HUES64 (cell line): ENCODE results near the gene FOXG1.

ENCODE experiments used
- H3K27ac ChIP-seq: 2 replicates; pipeline ENCODE4 v1.7.0; 2013; ENCODE audit warnings: low read depth, low read length, inconsistent platforms
- H3K27me3 ChIP-seq: 2 replicates; pipeline ENCODE4 v1.6.1; 2013; ENCODE audit warnings: mild to moderate bottlenecking, low read length; ENCODE audit not compliant: insufficient read depth
- H3K36me3 ChIP-seq: 2 replicates; pipeline ENCODE4 v1.6.1; 2013; ENCODE audit warnings: mild to moderate bottlenecking, low read length; ENCODE audit not compliant: insufficient read depth
- H3K4me1 ChIP-seq: 2 replicates; pipeline ENCODE4 v1.6.1; 2013; ENCODE audit warnings: mild to moderate bottlenecking, low read length, moderate library complexity; ENCODE audit not compliant: insufficient read depth
- H3K4me3 ChIP-seq: 2 replicates; pipeline ENCODE4 v1.5.1; 2013; ENCODE audit warnings: mild to moderate bottlenecking, low read length, moderate library complexity
- H3K9ac ChIP-seq: 2 replicates; pipeline ENCODE4 v1.6.1; 2013; ENCODE audit warnings: mild to moderate bottlenecking, low read depth, low read length
- H3K9me3 ChIP-seq: 2 replicates; pipeline ENCODE4 v1.6.1; 2013; ENCODE audit warnings: low read depth, low read length; ENCODE audit not compliant: insufficient read depth
- WGBS: fragments of 150-250, 120-280 bp; methylation state at CpG from one replicate; pipeline ENCODE4 v1.1.7; 2013; ENCODE audit warnings: missing lambda C conversion rate; 5-methylcytosine and 5-hydroxymethylcytosine counted together

FOXG1 gene

GRCh38 chr14:28770630-28771029, 4.0 kb downstream of the FOXG1 start:
- H3K9me3 ChIP-seq = no peaks in the 10 kb centered on the region
- peaks cover 7% of the 10 kb centered on the region for H3K4me1 ChIP-seq
- peaks cover 92% of the 10 kb centered on the region for H3K27me3 ChIP-seq
- H3K4me3 ChIP-seq = no peak overlapping the region
- no peak overlapping the region for H3K9ac ChIP-seq
- H3K27ac ChIP-seq = no peak overlapping the region
- H3K36me3 ChIP-seq = no peaks in the 10 kb centered on the region

GRCh38 chr14:28771168-28771567, 4.6 kb downstream of the FOXG1 start:
- no peak overlapping the region for H3K27ac ChIP-seq
- H3K9me3 ChIP-seq = no peaks in the 10 kb centered on the region
- H3K4me3 ChIP-seq = no peak overlapping the region
- H3K9ac ChIP-seq = no peak overlapping the region
- peaks cover 7% of the 10 kb centered on the region; the same call in 1 of the 2 replicates for H3K4me1 ChIP-seq
- no peaks in the 10 kb centered on the region for H3K36me3 ChIP-seq
- peaks cover 92% of the 10 kb centered on the region for H3K27me3 ChIP-seq
- WGBS = 6% methylated on average over 1 of the region's 1 CpG

GRCh38 chr14:28772613-28773012, 6.0 kb downstream of the FOXG1 start:
- Histone ChIP-seq H3K27ac (no peak overlapping the region), H3K9ac (no peak overlapping the region), H3K27me3 (peaks cover 100% of the 10 kb centered on the region), H3K4me1 (peaks cover 7% of the 10 kb centered on the region; the same call in 1 of the 2 replicates), H3K4me3 (no peak overlapping the region), H3K36me3 (no peaks in the 10 kb centered on the region), H3K9me3 (no peaks in the 10 kb centered on the region)
- WGBS = 16% methylated on average over 3 of the region's 3 CpGs

- Histone ChIP-seq H3K9ac (no peak overlapping the region), H3K27me3 (peaks cover 100% of the 10 kb centered on the region), H3K9me3 (no peaks in the 10 kb centered on the region), H3K4me3 (no peak overlapping the region), H3K4me1 (peaks cover 7% of the 10 kb centered on the region; the same call in 1 of the 2 replicates), H3K36me3 (no peaks in the 10 kb centered on the region), H3K27ac (no peak overlapping the region)
- WGBS = 12% methylated on average over 7 of the region's 7 CpGs
These were observed 6.6 kb downstream of the FOXG1 start for GRCh38 chr14:28773176-28773575.

GRCh38 chr14:28773861-28774691, 7.5 kb downstream of the FOXG1 start:
- Histone ChIP-seq H3K36me3 (no peaks in the 10 kb centered on the region), H3K9me3 (no peaks in the 10 kb centered on the region), H3K4me1 (peaks cover 7% of the 10 kb centered on the region; the same call in 1 of the 2 replicates), H3K9ac (no peak overlapping the region), H3K27me3 (peaks cover 100% of the 10 kb centered on the region), H3K4me3 (peak overlapping the region; percentile 48), H3K27ac (no peak overlapping the region)
- WGBS = 1% methylated on average over 47 of the region's 47 CpGs

GRCh38 chr14:28774764-28775735, 8.5 kb downstream of the FOXG1 start:
- Histone ChIP-seq H3K9me3 (no peaks in the 10 kb centered on the region), H3K27me3 (peaks cover 100% of the 10 kb centered on the region), H3K36me3 (no peaks in the 10 kb centered on the region), H3K9ac (no peak overlapping the region), H3K4me3 (peak overlapping the region; percentile 48), H3K27ac (no peak overlapping the region), H3K4me1 (peaks cover 7% of the 10 kb centered on the region; the same call in 1 of the 2 replicates)
- WGBS = 3% methylated on average over 26 of the region's 29 CpGs

DNA sequence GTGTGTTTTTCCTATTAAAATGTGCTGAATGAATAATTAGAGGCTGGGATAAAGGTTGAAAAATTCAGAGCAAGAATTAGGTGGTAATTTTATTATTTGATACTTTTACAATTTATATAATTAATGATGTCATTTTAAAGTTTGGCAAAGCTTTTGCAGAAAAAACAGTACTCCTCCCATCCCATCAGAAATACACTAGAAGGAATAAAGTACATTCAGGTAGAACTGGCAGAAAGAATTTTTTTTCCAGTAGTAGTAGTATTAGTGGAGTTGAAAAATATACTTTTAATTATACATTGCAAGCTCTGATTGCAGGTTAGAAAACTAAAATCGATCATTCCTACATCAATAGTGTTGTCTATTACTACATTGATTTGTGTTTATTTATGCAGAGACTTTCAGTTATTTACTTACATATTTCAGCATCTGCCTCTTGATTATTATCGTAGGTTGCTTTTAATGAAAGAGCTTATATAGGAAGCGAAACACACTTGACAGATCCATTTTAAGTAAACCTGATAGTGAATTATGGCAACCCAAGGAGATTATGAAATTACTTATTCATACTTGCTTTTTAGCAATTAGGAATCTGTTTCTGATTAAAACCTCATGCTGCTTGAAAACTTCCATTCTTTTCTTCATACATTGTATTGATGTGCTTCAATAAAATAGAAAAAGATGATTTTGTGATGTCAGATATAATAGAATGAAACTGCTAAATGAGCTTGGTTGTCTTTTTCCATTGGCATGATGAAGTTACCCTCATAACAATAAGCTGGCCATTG, 10.1 kb downstream of the FOXG1 start:
- WGBS = 66% methylated on average over 2 of the region's 3 CpGs
- H3K9me3 ChIP-seq = no peaks in the 10 kb centered on the region
- H3K27ac ChIP-seq = no peak overlapping the region
- H3K27me3 ChIP-seq = peaks cover 100% of the 10 kb centered on the region
- H3K36me3 ChIP-seq = no peaks in the 10 kb centered on the region
- no peak overlapping the region for H3K4me3 ChIP-seq
- no peak overlapping the region for H3K9ac ChIP-seq
- peaks cover 17% of the 10 kb centered on the region for H3K4me1 ChIP-seq

DNA sequence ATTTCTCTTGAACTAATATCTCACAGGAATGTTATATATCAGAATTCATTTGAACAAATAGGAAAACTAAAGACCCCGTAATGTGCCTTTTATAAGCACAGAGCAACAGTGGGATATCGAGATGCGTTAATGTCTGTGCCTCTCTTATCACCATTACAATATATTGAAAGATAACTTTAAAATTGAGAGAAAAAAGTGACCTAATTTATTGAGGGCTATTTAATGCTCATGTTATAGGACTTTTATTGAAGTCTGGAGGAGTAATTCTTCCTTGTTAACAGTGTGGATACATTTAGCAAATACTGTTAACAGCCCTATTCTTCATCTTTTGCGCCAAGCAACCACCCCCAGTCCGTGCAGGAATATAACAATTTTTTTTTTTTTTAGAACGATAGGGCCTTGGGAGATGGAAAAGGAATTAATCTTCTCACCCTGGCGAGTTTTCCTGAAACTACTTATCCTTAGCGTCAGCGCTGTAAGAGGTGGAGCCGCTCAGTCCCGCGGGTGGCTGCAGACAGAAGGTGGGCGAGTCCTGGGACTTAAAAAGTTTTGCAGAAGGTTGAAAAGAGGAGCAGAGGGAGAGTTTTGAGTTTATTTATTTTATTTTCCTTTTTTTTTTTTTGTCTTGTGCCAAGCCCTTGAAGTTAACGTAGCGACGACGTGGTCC, 11.0 kb downstream of the FOXG1 start:
- H3K9me3 ChIP-seq = no peaks in the 10 kb centered on the region
- H3K9ac ChIP-seq = no peak overlapping the region
- no peaks in the 10 kb centered on the region for H3K36me3 ChIP-seq
- under 1% methylated on average over 12 of the region's 17 CpGs for WGBS
- peaks cover 100% of the 10 kb centered on the region for H3K27me3 ChIP-seq
- H3K27ac ChIP-seq = no peak overlapping the region
- H3K4me1 ChIP-seq = peaks cover 26% of the 10 kb centered on the region
- H3K4me3 ChIP-seq = no peak overlapping the region

- H3K27ac ChIP-seq = no peak overlapping the region
- 7% methylated on average over 27 of the region's 28 CpGs for WGBS
- no peaks in the 10 kb centered on the region for H3K9me3 ChIP-seq
- peaks cover 100% of the 10 kb centered on the region for H3K27me3 ChIP-seq
- H3K4me3 ChIP-seq = peak overlapping the region; percentile 13; the same call in 1 of the 2 replicates
- H3K4me1 ChIP-seq = peaks cover 27% of the 10 kb centered on the region
- no peaks in the 10 kb centered on the region for H3K36me3 ChIP-seq
- H3K9ac ChIP-seq = no peak overlapping the region
These were observed 11.8 kb downstream of the FOXG1 start for GRCh38 chr14:28778138-28779117.
